Testis (tissue), 3 donors: ENCODE measurements around the gene TRIM9. TPM values are rescaled to one million over a fixed set of nuclear protein-coding genes. Genes with fewer than 3 reads are reported as not detected.

Source experiments
- DNase-seq: peaks from one replicate; pipeline ENCODE4 v3.0.0-alpha.2; 2019
- H3K27ac ChIP-seq, 2 donors: fragments of 200-600 bp; sonication (generic); one replicate each; pipeline ENCODE4 v1.5.1; 2019
- H3K27me3 ChIP-seq: fragments of 200-600 bp; sonication (generic); one replicate; pipeline ENCODE4 v1.5.1; 2019
- H3K36me3 ChIP-seq: fragments of 200-600 bp; sonication (generic); one replicate; pipeline ENCODE4 v1.5.1; 2017; ENCODE audit warnings: low read depth; ENCODE audit errors: missing control alignments
- H3K4me1 ChIP-seq: fragments of 200-600 bp; sonication (generic); one replicate; pipeline ENCODE4 v1.5.1; 2019
- H3K4me3 ChIP-seq, 2 donors: fragments of 200-600 bp; sonication (generic); one replicate each; pipeline ENCODE4 v1.5.1; 2017 to 2019
- H3K9me3 ChIP-seq: fragments of 200-600 bp; sonication (generic); one replicate; pipeline ENCODE4 v1.5.1; 2017
- CTCF ChIP-seq, 3 experiments: fragments of 450-650 bp in 2 of 3; fragments of 200-600 bp in 1 of 3; sonication (generic) in 1 of 3; IDR thresholded peaks; one replicate each; pipeline ENCODE4 v1.5.1; 2016 to 2019; ENCODE audit warnings: antibody characterized with exemption in 3 of 3, mild to moderate bottlenecking in 2 of 3, moderate library complexity in 1 of 3
- POLR2A ChIP-seq: fragments of 450-650 bp; IDR thresholded peaks from one replicate; pipeline ENCODE4 v1.6.1; 2017; ENCODE audit warnings: antibody characterized with exemption, mild to moderate bottlenecking, moderate library complexity
- WGBS, 2 donors: methylation state at CpG; one replicate each; pipeline ENCODE4 v1.1.5; 2018; 5-methylcytosine and 5-hydroxymethylcytosine counted together
- intact Hi-C: fragments of 100-400 bp; cut with DNase I; formaldehyde crosslinking; loops from one replicate; pipeline ENCODE4 v1.15.1; 2023; ENCODE audit warnings: low total_unique reads
- polyA plus RNA-seq: library from polyadenylated mRNA; stranded (reverse); fragments of 350-450 nt; fragmentation: Illumina TruSeq; extraction: RNeasy Lipid Tissue Mini Kit (QIAGEN cat#74804); gene quantifications from one replicate; pipeline ENCODE4 v1.2.3, GENCODE V29; 2014; ENCODE audit warnings: low read depth, low replicate concordance; ENCODE audit not compliant: insufficient read depth
- total RNA-seq, 2 donors: library from RNA; depleted of rRNA; stranded (reverse); fragments of >200 nt; gene quantifications; one replicate each; pipeline ENCODE4 v1.2.3, GENCODE V29; 2016

Gene TRIM9
- total and polyA plus RNA-seq, 3 donors from 2014 or later: 2.1 to 8.5 (median 6.0) TPM

GRCh38 chr14:51020024-51020710 lies 74.7 kb downstream of the TRIM9 start:
- 90 to 95% methylated on average over 11 of the region's 11 CpGs for WGBS, 2 donors

GRCh38 chr14:51019089-51019488 lies 75.8 kb downstream of the TRIM9 start:
- intact Hi-C loops: no loop called here
- no peak for TF ChIP-seq CTCF (IDR thresholded peaks at IDR 0.05)
- TF ChIP-seq POLR2A: no peak
- no peaks in the 10 kb centered on the region for H3K27me3 ChIP-seq
- H3K4me1 ChIP-seq: no peaks in the 10 kb centered on the region
- DNase-seq: no peak
- no peaks in the 10 kb centered on the region for H3K36me3 ChIP-seq
- H3K4me3 ChIP-seq: no peak overlapping the region
- WGBS, 2 donors: 65 to 68% methylated on average over 1 of the region's 1 CpG
- H3K27ac ChIP-seq: no peak overlapping the region
- no peaks in the 10 kb centered on the region for H3K9me3 ChIP-seq

More at GRCh38 chr14:51020024-51020710, 74.7 kb downstream of the TRIM9 start:
- H3K4me1 ChIP-seq: no peaks in the 10 kb centered on the region
- no peak overlapping the region for H3K27ac ChIP-seq
- intact Hi-C loops: no loop called here
- no peak for TF ChIP-seq POLR2A
- no peak for TF ChIP-seq CTCF (IDR thresholded peaks at IDR 0.05)
- no peaks in the 10 kb centered on the region for H3K9me3 ChIP-seq
- no peaks in the 10 kb centered on the region for H3K27me3 ChIP-seq
- no peak for DNase-seq
- H3K4me3 ChIP-seq: no peak overlapping the region
- H3K36me3 ChIP-seq: no peaks in the 10 kb centered on the region

- Histone ChIP-seq H3K9me3 (no peaks in the 10 kb centered on the region), H3K36me3 (no peaks in the 10 kb centered on the region), H3K4me3 (no peak overlapping the region), H3K27me3 (no peaks in the 10 kb centered on the region), H3K27ac (no peak overlapping the region), H3K4me1 (no peaks in the 10 kb centered on the region)
- DNase-seq: no peak
- no peak for TF ChIP-seq POLR2A
- TF ChIP-seq CTCF (IDR thresholded peaks at IDR 0.05): no peak
- intact Hi-C loops: no loop called here
- WGBS, 2 donors: 92 to 93% methylated on average over 4 of the region's 4 CpGs
These were observed 76.4 kb downstream of the TRIM9 start for GRCh38 chr14:51018521-51018920.

GRCh38 chr14:51014625-51015024 lies 80.3 kb downstream of the TRIM9 start:
- WGBS, 2 donors: 83 to 98% methylated on average over 3 of the region's 3 CpGs

More at GRCh38 chr14:51014625-51015024, 80.3 kb downstream of the TRIM9 start:
- Histone ChIP-seq H3K9me3 (no peaks in the 10 kb centered on the region), H3K36me3 (no peaks in the 10 kb centered on the region), H3K4me3 (no peak overlapping the region), H3K4me1 (no peaks in the 10 kb centered on the region), H3K27me3 (no peaks in the 10 kb centered on the region), H3K27ac (no peak overlapping the region)
- TF ChIP-seq CTCF (IDR thresholded peaks at IDR 0.05) (no peak), POLR2A (no peak)
- DNase-seq: no peak
- intact Hi-C loops: no loop called here
